Thyroid gland (tissue), 4 donors: Measurements from ENCODE around the gene NOP16.

Experiments used
- POLR2A ChIP-seq, 2 donors: fragments of 450-650 bp; IDR thresholded peaks; one replicate each; pipeline ENCODE4 v1.6.1; 2017; ENCODE audit warnings: antibody characterized with exemption in 2 of 2, mild to moderate bottlenecking in 2 of 2, moderate library complexity in 1 of 2
- TF ChIP-seq, protein P1 (sequence below), 6 experiments: fragments of 200-600 bp in 3 of 6; fragments of 450-650 bp in 3 of 6; sonication (generic) in 3 of 6; IDR thresholded peaks; one replicate each; pipeline ENCODE4 v1.5.1; 2016 to 2019; ENCODE audit warnings: antibody characterized with exemption in 6 of 6, mild to moderate bottlenecking in 2 of 6, inconsistent platforms in 1 of 6, moderate library complexity in 1 of 6

GRCh38 chr5:176362233-176362490 is 26.2 kb downstream of the NOP16 start:
- TF ChIP-seq, protein P1, sequence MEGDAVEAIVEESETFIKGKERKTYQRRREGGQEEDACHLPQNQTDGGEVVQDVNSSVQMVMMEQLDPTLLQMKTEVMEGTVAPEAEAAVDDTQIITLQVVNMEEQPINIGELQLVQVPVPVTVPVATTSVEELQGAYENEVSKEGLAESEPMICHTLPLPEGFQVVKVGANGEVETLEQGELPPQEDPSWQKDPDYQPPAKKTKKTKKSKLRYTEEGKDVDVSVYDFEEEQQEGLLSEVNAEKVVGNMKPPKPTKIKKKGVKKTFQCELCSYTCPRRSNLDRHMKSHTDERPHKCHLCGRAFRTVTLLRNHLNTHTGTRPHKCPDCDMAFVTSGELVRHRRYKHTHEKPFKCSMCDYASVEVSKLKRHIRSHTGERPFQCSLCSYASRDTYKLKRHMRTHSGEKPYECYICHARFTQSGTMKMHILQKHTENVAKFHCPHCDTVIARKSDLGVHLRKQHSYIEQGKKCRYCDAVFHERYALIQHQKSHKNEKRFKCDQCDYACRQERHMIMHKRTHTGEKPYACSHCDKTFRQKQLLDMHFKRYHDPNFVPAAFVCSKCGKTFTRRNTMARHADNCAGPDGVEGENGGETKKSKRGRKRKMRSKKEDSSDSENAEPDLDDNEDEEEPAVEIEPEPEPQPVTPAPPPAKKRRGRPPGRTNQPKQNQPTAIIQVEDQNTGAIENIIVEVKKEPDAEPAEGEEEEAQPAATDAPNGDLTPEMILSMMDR (IDR thresholded peaks at IDR 0.05): no peak
- TF ChIP-seq POLR2A (IDR thresholded peaks at IDR 0.05): no peak
